Nephron (organoid): Measurements from ENCODE around the gene SUGP1.

Experiments used
- H3K27ac Mint-ChIP-seq, 3 experiments: 2 replicates each; pipeline ENCODE4 v1.8.0; 2020; ENCODE audit warnings: mixed read lengths in 3 of 3, mild to moderate bottlenecking in 2 of 3, moderate library complexity in 1 of 3
- H3K27me3 Mint-ChIP-seq: 2 replicates; pipeline ENCODE4 v1.8.0; 2021; ENCODE audit warnings: low read depth, mild to moderate bottlenecking, moderate library complexity, mixed read lengths
- H3K36me3 Mint-ChIP-seq: 2 replicates; pipeline ENCODE4 v1.8.0; 2020; ENCODE audit warnings: low read depth, mixed read lengths
- H3K4me1 Mint-ChIP-seq: 2 replicates; pipeline ENCODE4 v1.8.0; 2020; ENCODE audit warnings: mixed read lengths
- H3K4me3 Mint-ChIP-seq, 3 experiments: 2 replicates each; pipeline ENCODE4 v1.8.0; 2020; ENCODE audit warnings: mild to moderate bottlenecking in 3 of 3, mixed read lengths in 3 of 3, moderate library complexity in 2 of 3
- H3K9me3 Mint-ChIP-seq: 2 replicates; pipeline ENCODE4 v1.8.0; 2020; ENCODE audit warnings: mixed read lengths
- CTCF ChIP-seq, 3 experiments: fragments of 200-600 bp; sonication (generic); IDR thresholded peaks; one replicate each; pipeline ENCODE4 v1.5.0; 2021; ENCODE audit warnings: antibody characterized with exemption in 3 of 3; ENCODE audit not compliant: unreplicated experiment in 3 of 3

The SUGP1 gene

GRCh38 chr19:19229701-19230100 lies 90.6 kb downstream of the SUGP1 start:
- no peak overlapping the region for H3K27ac Mint-ChIP-seq
- peaks cover 4% of the 10 kb centered on the region for H3K4me1 Mint-ChIP-seq
- peaks cover 47% of the 10 kb centered on the region for H3K27me3 Mint-ChIP-seq
- no peak overlapping the region for H3K4me3 Mint-ChIP-seq
- H3K36me3 Mint-ChIP-seq: no peaks in the 10 kb centered on the region
- TF ChIP-seq CTCF (IDR thresholded peaks at IDR 0.05; ENCODE audit: unreplicated experiment in 3 of 3): no peak
- peaks cover 9% of the 10 kb centered on the region for H3K9me3 Mint-ChIP-seq

- Mint-ChIP-seq H3K27me3 (peaks cover 63% of the 10 kb centered on the region), H3K27ac (no peak overlapping the region)
- TF ChIP-seq CTCF (IDR thresholded peaks at IDR 0.05; ENCODE audit: unreplicated experiment in 3 of 3): no peak
Observed at GRCh38 chr19:19227217-19227616, 93.1 kb downstream of the SUGP1 start.

GRCh38 chr19:19226663-19227062 lies 93.6 kb downstream of the SUGP1 start:
- Mint-ChIP-seq H3K4me1 (no peaks in the 10 kb centered on the region), H3K36me3 (no peaks in the 10 kb centered on the region), H3K27ac (no peak overlapping the region), H3K27me3 (peaks cover 67% of the 10 kb centered on the region), H3K9me3 (peaks cover 3% of the 10 kb centered on the region), H3K4me3 (no peak overlapping the region)
- TF ChIP-seq CTCF (IDR thresholded peaks at IDR 0.05; ENCODE audit: unreplicated experiment in 3 of 3): no peak

More at GRCh38 chr19:19227217-19227616, 93.1 kb downstream of the SUGP1 start:
- H3K9me3 Mint-ChIP-seq: peaks cover 3% of the 10 kb centered on the region
- H3K4me1 Mint-ChIP-seq: no peaks in the 10 kb centered on the region
- H3K4me3 Mint-ChIP-seq: no peak overlapping the region
- H3K36me3 Mint-ChIP-seq: no peaks in the 10 kb centered on the region

- Mint-ChIP-seq H3K36me3 (no peaks in the 10 kb centered on the region), H3K4me1 (no peaks in the 10 kb centered on the region), H3K27me3 (peaks cover 67% of the 10 kb centered on the region), H3K27ac (no peak overlapping the region), H3K9me3 (peaks cover 3% of the 10 kb centered on the region), H3K4me3 (no peak overlapping the region)
- TF ChIP-seq CTCF (IDR thresholded peaks at IDR 0.05; ENCODE audit: unreplicated experiment in 3 of 3): no peak
Observed at GRCh38 chr19:19226204-19226603, 94.1 kb downstream of the SUGP1 start.
